ENCODE data around the gene USO1.

The USO1 gene

GRCh38 chr4:75699299-75699698 is 25.1 kb upstream of the USO1 start:
- DNase-seq (ENCODE audit: low read depth), result no peak
- TF ChIP-seq CTCF (IDR thresholded peaks at IDR 0.05; ENCODE audit: control insufficient read depth, extremely low read depth, insufficient read depth), result no peak
- no peak overlapping the region for H3K4me3 ChIP-seq (ENCODE audit: low read depth, low read length)

GRCh38 chr4:75702919-75703411 is 21.4 kb upstream of the USO1 start:
- no peak overlapping the region for H3K4me3 ChIP-seq (ENCODE audit: low read depth, low read length)
- DNase-seq (ENCODE audit: low read depth), result no peak
- no peak for TF ChIP-seq CTCF (IDR thresholded peaks at IDR 0.05; ENCODE audit: control insufficient read depth, extremely low read depth, insufficient read depth)

GRCh38 chr4:75705198-75705977 is 19.0 kb upstream of the USO1 start:
- no peak for DNase-seq (ENCODE audit: low read depth)

GRCh38 chr4:75708218-75708691 is 16.1 kb upstream of the USO1 start:
- no peak for DNase-seq (ENCODE audit: low read depth)
- no peak for TF ChIP-seq CTCF (IDR thresholded peaks at IDR 0.05; ENCODE audit: control insufficient read depth, extremely low read depth, insufficient read depth)
- no peak overlapping the region for H3K4me3 ChIP-seq (ENCODE audit: low read depth, low read length)

More at GRCh38 chr4:75705198-75705977, 19.0 kb upstream of the USO1 start:
- TF ChIP-seq CTCF (IDR thresholded peaks at IDR 0.05; ENCODE audit: control insufficient read depth, extremely low read depth, insufficient read depth), result no peak
- no peak overlapping the region for H3K4me3 ChIP-seq (ENCODE audit: low read depth, low read length)

GRCh38 chr4:75710246-75710645 is 14.1 kb upstream of the USO1 start:
- no peak for DNase-seq (ENCODE audit: low read depth)
- H3K4me3 ChIP-seq (ENCODE audit: low read depth, low read length), result no peak overlapping the region
- no peak for TF ChIP-seq CTCF (IDR thresholded peaks at IDR 0.05; ENCODE audit: control insufficient read depth, extremely low read depth, insufficient read depth)

- TF ChIP-seq CTCF (IDR thresholded peaks at IDR 0.05; ENCODE audit: control insufficient read depth, extremely low read depth, insufficient read depth), result no peak
- no peak overlapping the region for H3K4me3 ChIP-seq (ENCODE audit: low read depth, low read length)
- DNase-seq (ENCODE audit: low read depth), result no peak
These were observed 10.4 kb upstream of the USO1 start for GRCh38 chr4:75714011-75714410.

All from LNCaP clone FGC (cell line).